Thyroid gland (tissue), 4 donors: ENCODE data around the gene TBC1D5.

Source experiments
- CTCF ChIP-seq, 6 experiments: fragments of 200-600 bp in 3 of 6; fragments of 450-650 bp in 3 of 6; sonication (generic) in 3 of 6; IDR thresholded peaks; one replicate each; pipeline ENCODE4 v1.5.1; 2016 to 2019; ENCODE audit warnings: antibody characterized with exemption in 6 of 6, mild to moderate bottlenecking in 2 of 6, inconsistent platforms in 1 of 6, moderate library complexity in 1 of 6
- POLR2A ChIP-seq, 2 donors: fragments of 450-650 bp; IDR thresholded peaks; one replicate each; pipeline ENCODE4 v1.6.1; 2017; ENCODE audit warnings: antibody characterized with exemption in 2 of 2, mild to moderate bottlenecking in 2 of 2, moderate library complexity in 1 of 2

GRCh38 chr3:17639257-17639656, 103.2 kb downstream of the TBC1D5 start:
- TF ChIP-seq POLR2A (IDR thresholded peaks at IDR 0.05) (no peak), CTCF (IDR thresholded peaks at IDR 0.05) (no peak)
